Body of pancreas (tissue), 4 donors: ENCODE measurements around the gene TMEM107. TPM values are rescaled to one million over a fixed set of nuclear protein-coding genes. Genes with fewer than 3 reads are reported as not detected.

Experiments
- ATAC-seq: fragments of 150-250 bp; one replicate; pipeline ENCODE4 v1.9.1; 2016
- DNase-seq, 4 donors: peaks; one replicate each; pipeline ENCODE4 v3.0.0-alpha.2; 2019
- H3K27ac ChIP-seq, 4 donors: fragments of 200-600 bp; sonication (generic); 1 replicate in 3 of 4; 2 replicates in 1 of 4; pipeline versions ENCODE4 v1.5.1 to v1.6.1; 2016 to 2019; ENCODE audit warnings: mild to moderate bottlenecking in 1 of 4, mixed read lengths in 1 of 4, moderate library complexity in 1 of 4
- H3K27me3 ChIP-seq, 2 donors: fragments of 200-600 bp; sonication (generic); one replicate each; pipeline ENCODE4 v1.6.0; 2016; ENCODE audit warnings: mild to moderate bottlenecking in 1 of 2
- H3K36me3 ChIP-seq, 2 donors: fragments of 200-600 bp; sonication (generic); replicated peaks in 1 of 2; 2 replicates each; pipeline ENCODE4 v1.5.1; 2016; ENCODE audit warnings: low read depth in 2 of 2; ENCODE audit not compliant: insufficient read depth in 1 of 2
- H3K4me1 ChIP-seq: fragments of 200-600 bp; sonication (generic); one replicate; pipeline ENCODE4 v1.6.0; 2016
- H3K4me3 ChIP-seq, 2 donors: fragments of 200-600 bp; sonication (generic); 1 replicate in 1 of 2; 2 replicates in 1 of 2; pipeline ENCODE4 v1.5.1; 2016 to 2019
- H3K9me3 ChIP-seq, 3 donors: fragments of 200-600 bp; sonication (generic); 1 replicate in 2 of 3; 2 replicates in 1 of 3; pipeline ENCODE4 v1.5.1; 2016
- CTCF ChIP-seq, 7 experiments: fragments of 450-650 bp in 4 of 7; fragments of 200-600 bp in 3 of 7; sonication (generic) in 3 of 7; IDR thresholded peaks; one replicate each; pipeline ENCODE4 v1.5.1; 2016 to 2019; ENCODE audit warnings: antibody characterized with exemption in 7 of 7
- POLR2A ChIP-seq, 3 donors: fragments of 450-650 bp; IDR thresholded peaks; one replicate each; pipeline ENCODE4 v1.6.1; 2016; ENCODE audit warnings: antibody characterized with exemption in 3 of 3, mild to moderate bottlenecking in 2 of 3
- WGBS, 2 donors: methylation state at CpG; one replicate each; pipeline ENCODE4 v1.1.5; 2017; 5-methylcytosine and 5-hydroxymethylcytosine counted together
- intact Hi-C: fragments of 100-400 bp; cut with DNase I; formaldehyde crosslinking; loops from one replicate; pipeline ENCODE4 v1.15.1; 2023
- total RNA-seq, 2 donors: library from RNA; depleted of rRNA; stranded (reverse); fragments of >200 nt; gene quantifications; one replicate each; pipeline ENCODE4 v1.1.0, GENCODE V29; 2016

Gene TMEM107
- total RNA-seq, 2 donors from 2014 or later, result 7.6 to 12.7 TPM

GRCh38 chr17:8137645-8138373, 38.4 kb downstream of the TMEM107 start:
- no peaks in the 10 kb centered on the region for H3K27me3 ChIP-seq
- no peaks in the 10 kb centered on the region for H3K9me3 ChIP-seq
- no peak for ATAC-seq
- H3K27ac ChIP-seq, result peak overlapping the region in 3 of 4 donors; percentile 86 to 92 (median 87)
- H3K36me3 ChIP-seq, result peaks cover 6 to 22% of the 10 kb centered on the region in 2 donors
- intact Hi-C loops, result no loop called here
- 30 to 32% methylated on average over 21 of the region's 21 CpGs for WGBS, 2 donors
- peaks cover 21% of the 10 kb centered on the region for H3K4me1 ChIP-seq
- TF ChIP-seq POLR2A (IDR thresholded peaks at IDR 0.05) (no peak), CTCF (IDR thresholded peaks at IDR 0.05) (no peak)
- no peak overlapping the region for H3K4me3 ChIP-seq
- peak in 1 of 4 donors; percentile 21 for DNase-seq

- no peak for TF ChIP-seq POLR2A (IDR thresholded peaks at IDR 0.05)
- TF ChIP-seq CTCF (IDR thresholded peaks at IDR 0.05), result no peak
- DNase-seq (no peak), ATAC-seq (no peak)
- no peak overlapping the region for H3K4me3 ChIP-seq
- 82 to 89% methylated on average over 4 of the region's 4 CpGs for WGBS, 2 donors
- H3K36me3 ChIP-seq, result no peaks in the 10 kb centered on the region
- no peak overlapping the region for H3K27ac ChIP-seq
- no peaks in the 10 kb centered on the region for H3K9me3 ChIP-seq
- no peaks in the 10 kb centered on the region for H3K27me3 ChIP-seq
- intact Hi-C loops, result no loop called here
- peaks cover 8% of the 10 kb centered on the region for H3K4me1 ChIP-seq
These were observed 42.2 kb downstream of the TMEM107 start for GRCh38 chr17:8133941-8134340.

DNA sequence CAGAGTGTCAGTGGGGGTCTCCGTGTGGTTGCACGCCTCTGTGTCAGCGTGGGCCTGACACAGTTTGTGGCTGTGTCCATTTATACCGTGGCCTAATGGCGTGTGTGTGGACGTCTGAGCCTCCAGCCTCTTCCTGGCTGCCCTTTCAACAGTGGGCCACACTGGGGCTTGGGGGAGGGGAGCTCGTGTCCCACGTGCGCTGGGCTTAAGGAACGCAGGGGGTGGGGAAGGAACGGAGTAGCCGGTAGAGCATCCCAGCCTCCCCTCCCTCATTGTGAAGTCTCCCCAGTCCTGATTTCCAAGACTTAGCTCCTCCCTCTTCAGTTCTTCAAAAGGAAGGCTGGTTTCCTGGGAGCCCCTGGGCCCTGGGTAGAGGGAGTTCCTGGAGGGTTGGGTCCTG, 42.8 kb downstream of the TMEM107 start:
- intact Hi-C loops, result no loop called here
- H3K9me3 ChIP-seq, result no peaks in the 10 kb centered on the region
- no peak for DNase-seq

GRCh38 chr17:8131844-8132441, 44.2 kb downstream of the TMEM107 start:
- Histone ChIP-seq H3K4me1 (peaks cover 5% of the 10 kb centered on the region), H3K4me3 (no peak overlapping the region), H3K9me3 (no peaks in the 10 kb centered on the region), H3K36me3 (no peaks in the 10 kb centered on the region), H3K27me3 (no peaks in the 10 kb centered on the region), H3K27ac (no peak overlapping the region)
- DNase-seq, result no peak
- intact Hi-C loops, result no loop called here
- TF ChIP-seq CTCF (IDR thresholded peaks at IDR 0.05) (no peak), POLR2A (IDR thresholded peaks at IDR 0.05) (no peak)
- ATAC-seq, result no peak
- 65 to 73% methylated on average over 3 of the region's 3 CpGs for WGBS, 2 donors

More for the DNA sequence above, 42.8 kb downstream of the TMEM107 start:
- Histone ChIP-seq H3K4me1 (peaks cover 6% of the 10 kb centered on the region), H3K27ac (no peak overlapping the region), H3K36me3 (no peaks in the 10 kb centered on the region), H3K4me3 (no peak overlapping the region), H3K27me3 (no peaks in the 10 kb centered on the region)
- ATAC-seq, result no peak
- TF ChIP-seq POLR2A (IDR thresholded peaks at IDR 0.05) (no peak), CTCF (IDR thresholded peaks at IDR 0.05) (no peak)
- 57 to 71% methylated on average over 10 to 12 of the region's 12 CpGs for WGBS, 2 donors
